Activated B cell treated with CpG ODN at 0.5 μM for 24 hours (primary cell): ENCODE data around the gene SRL. TPM values are rescaled to one million over a fixed set of nuclear protein-coding genes. Genes with fewer than 3 reads are reported as not detected.

ENCODE experiments used
- ATAC-seq: fragments of 200-7000 bp; cut with Tn5 transposase; one replicate; pipeline ENCODE4 v1.10.0; 2021; ENCODE audit warnings: low read depth, mild to moderate bottlenecking, moderate library complexity
- CTCF ChIA-PET: fragments of 350-600 bp; sonication (Branson Sonifier 250); formaldehyde crosslinking; loops from one replicate; lab custom pipeline; 2021; ENCODE audit warnings: antibody characterized with exemption; lab: Charles Lee
- POLR2A ChIA-PET: fragments of 350-600 bp; sonication (Branson Sonifier 250); formaldehyde crosslinking; loops from one replicate; lab custom pipeline; 2021; ENCODE audit warnings: antibody characterized with exemption; lab: Charles Lee
- DNase-seq: peaks from one replicate; pipeline ENCODE4 v3.0.0; 2022
- H3K27ac Mint-ChIP-seq: one replicate; pipeline ENCODE4 v1.8.0; 2020; ENCODE audit warnings: mixed read lengths
- H3K27me3 Mint-ChIP-seq: one replicate; pipeline ENCODE4 v1.8.0; 2021; ENCODE audit warnings: mixed read lengths
- H3K36me3 Mint-ChIP-seq: one replicate; pipeline ENCODE4 v1.8.0; 2021; ENCODE audit warnings: low read depth, mixed read lengths
- H3K4me1 Mint-ChIP-seq: one replicate; pipeline ENCODE4 v1.8.0; 2021; ENCODE audit warnings: mixed read lengths
- H3K4me3 Mint-ChIP-seq: one replicate; pipeline ENCODE4 v1.8.0; 2020; ENCODE audit warnings: mild to moderate bottlenecking, mixed read lengths
- H3K9me3 Mint-ChIP-seq: one replicate; pipeline ENCODE4 v1.8.0; 2020; ENCODE audit warnings: mixed read lengths
- CTCF ChIP-seq: fragments of 200-600 bp; IDR thresholded peaks from one replicate; pipeline ENCODE4 v1.8.0; 2022; ENCODE audit warnings: antibody characterized with exemption, mild to moderate bottlenecking
- intact Hi-C: fragments of 100-400 bp; cut with micrococcal nuclease; formaldehyde crosslinking; loops from one replicate; pipeline ENCODE4 v1.15.1; 2024
- total RNA-seq: library from RNA; stranded (reverse); gene quantifications from 2 replicates; pipeline ENCODE4 v1.2.3, GENCODE V29; 2022

SRL gene
- total RNA-seq, 1 donor from 2014 or later = not detected

GRCh38 chr16:4226251-4227039, 15.4 kb downstream of the SRL start:
- peaks cover 4% of the 10 kb centered on the region for H3K27me3 Mint-ChIP-seq
- DNase-seq (no peak), ATAC-seq (no peak)
- H3K27ac Mint-ChIP-seq = no peak overlapping the region
- no peaks in the 10 kb centered on the region for H3K36me3 Mint-ChIP-seq
- no peak for TF ChIP-seq CTCF
- ChIA-PET POLR2A (no interaction called here), CTCF (no interaction called here)
- H3K4me1 Mint-ChIP-seq = no peaks in the 10 kb centered on the region
- intact Hi-C loops = no loop called here
- no peaks in the 10 kb centered on the region for H3K9me3 Mint-ChIP-seq
- H3K4me3 Mint-ChIP-seq = no peak overlapping the region

- H3K4me3 Mint-ChIP-seq = no peak overlapping the region
- ChIA-PET CTCF (no interaction called here), POLR2A (no interaction called here)
- no peak overlapping the region for H3K27ac Mint-ChIP-seq
- TF ChIP-seq CTCF = no peak
- H3K4me1 Mint-ChIP-seq = no peaks in the 10 kb centered on the region
- H3K27me3 Mint-ChIP-seq = peaks cover 4% of the 10 kb centered on the region
- no peaks in the 10 kb centered on the region for H3K9me3 Mint-ChIP-seq
- DNase-seq (no peak), ATAC-seq (no peak)
- intact Hi-C loops = no loop called here
- no peaks in the 10 kb centered on the region for H3K36me3 Mint-ChIP-seq
Observed at GRCh38 chr16:4225075-4225474, 16.8 kb downstream of the SRL start.

- ChIA-PET CTCF (no interaction called here), POLR2A (no interaction called here)
- no peak for TF ChIP-seq CTCF
- Mint-ChIP-seq H3K9me3 (no peaks in the 10 kb centered on the region), H3K36me3 (no peaks in the 10 kb centered on the region), H3K27ac (no peak overlapping the region), H3K4me3 (no peak overlapping the region), H3K4me1 (no peaks in the 10 kb centered on the region), H3K27me3 (peaks cover 10% of the 10 kb centered on the region)
- no peak for DNase-seq
- intact Hi-C loops = no loop called here
- ATAC-seq = no peak
Observed at GRCh38 chr16:4220358-4220757, 21.5 kb downstream of the SRL start.

GRCh38 chr16:4218202-4218601, 23.7 kb downstream of the SRL start:
- no peak for TF ChIP-seq CTCF
- no peaks in the 10 kb centered on the region for H3K4me1 Mint-ChIP-seq
- ATAC-seq (no peak), DNase-seq (no peak)
- H3K27me3 Mint-ChIP-seq = peaks cover 10% of the 10 kb centered on the region
- H3K36me3 Mint-ChIP-seq = no peaks in the 10 kb centered on the region
- ChIA-PET CTCF (no interaction called here), POLR2A (no interaction called here)
- intact Hi-C loops = no loop called here
- H3K9me3 Mint-ChIP-seq = no peaks in the 10 kb centered on the region
- no peak overlapping the region for H3K4me3 Mint-ChIP-seq
- no peak overlapping the region for H3K27ac Mint-ChIP-seq

- intact Hi-C loops = no loop called here
- no peaks in the 10 kb centered on the region for H3K36me3 Mint-ChIP-seq
- ChIA-PET POLR2A (no interaction called here), CTCF (no interaction called here)
- no peaks in the 10 kb centered on the region for H3K9me3 Mint-ChIP-seq
- DNase-seq (no peak), ATAC-seq (no peak)
- no peak overlapping the region for H3K4me3 Mint-ChIP-seq
- no peak for TF ChIP-seq CTCF
- H3K4me1 Mint-ChIP-seq = no peaks in the 10 kb centered on the region
- H3K27ac Mint-ChIP-seq = no peak overlapping the region
- peaks cover 10% of the 10 kb centered on the region for H3K27me3 Mint-ChIP-seq
Observed at GRCh38 chr16:4217204-4218131, 24.4 kb downstream of the SRL start.
